ENCODE data around the gene APEX1.
A peak's percentile ranks its signal among the peaks of the same experiment; 100 is the strongest.
"Not testable (repeated sequence)": the region's sequence is repeated elsewhere in the genome, so short reads cannot be mapped to it uniquely, and the experiment has no call there.

APEX1 gene

DNA sequence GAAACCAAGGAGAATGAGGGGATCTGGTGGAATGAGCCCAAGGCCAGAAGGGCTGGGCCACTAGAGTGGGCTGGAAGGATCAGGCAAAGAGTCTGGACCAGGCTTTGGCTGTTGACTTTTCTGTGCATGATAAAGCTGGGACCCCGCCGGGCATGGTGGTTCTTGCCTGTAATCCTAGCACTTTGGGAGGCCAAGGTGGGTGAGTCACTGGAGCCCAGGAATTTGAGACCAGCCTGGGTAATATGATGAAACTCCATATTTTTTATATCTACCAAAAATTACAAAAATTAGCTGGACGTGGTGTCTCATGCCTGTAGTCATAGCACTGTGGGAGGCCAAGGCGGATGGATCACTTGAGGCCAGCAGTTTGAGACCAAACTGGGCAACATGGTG lies 18.7 kb upstream of the APEX1 start:
- no peak for DNase-seq

DNA sequence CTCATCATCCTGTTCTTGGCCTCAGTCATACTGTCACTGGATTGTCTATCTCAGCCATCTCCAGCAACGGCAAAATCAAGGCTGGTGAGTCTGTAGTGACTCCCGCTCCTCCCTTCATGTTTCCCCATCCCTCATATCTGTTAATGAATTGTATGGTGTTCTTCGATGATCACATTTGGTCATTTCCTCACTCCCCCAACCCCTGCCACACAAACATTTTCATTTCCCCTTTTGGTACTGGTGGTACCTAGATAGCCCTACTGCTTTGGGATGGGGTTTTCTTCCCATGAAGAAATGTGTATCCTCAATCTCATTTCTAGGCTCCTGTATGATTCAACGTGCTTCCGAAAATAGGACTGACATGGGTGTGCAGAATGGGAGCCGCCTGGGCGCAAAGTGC lies 16.4 kb upstream of the APEX1 start:
- no peak for DNase-seq

DNA sequence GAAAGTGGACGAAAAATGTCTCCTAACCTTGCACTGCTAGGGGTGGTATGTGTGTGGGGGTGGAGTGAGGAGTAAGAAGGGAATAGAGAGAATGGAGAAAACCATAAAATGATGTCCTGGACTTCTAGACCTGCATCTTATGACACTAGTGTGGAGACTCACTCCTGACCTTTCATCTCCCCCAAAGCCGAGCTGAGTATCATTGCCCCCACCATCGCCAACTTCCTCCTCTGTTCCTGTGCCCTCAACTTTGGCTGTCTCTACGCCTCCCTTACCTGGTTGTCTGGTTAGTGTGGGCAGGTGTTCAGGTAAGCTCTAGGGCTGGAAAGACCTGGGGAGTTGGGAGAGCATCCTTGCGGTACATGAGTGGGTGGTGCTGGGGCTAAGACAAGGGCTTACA lies 14.6 kb upstream of the APEX1 start:
- DNase-seq, result no peak

DNA sequence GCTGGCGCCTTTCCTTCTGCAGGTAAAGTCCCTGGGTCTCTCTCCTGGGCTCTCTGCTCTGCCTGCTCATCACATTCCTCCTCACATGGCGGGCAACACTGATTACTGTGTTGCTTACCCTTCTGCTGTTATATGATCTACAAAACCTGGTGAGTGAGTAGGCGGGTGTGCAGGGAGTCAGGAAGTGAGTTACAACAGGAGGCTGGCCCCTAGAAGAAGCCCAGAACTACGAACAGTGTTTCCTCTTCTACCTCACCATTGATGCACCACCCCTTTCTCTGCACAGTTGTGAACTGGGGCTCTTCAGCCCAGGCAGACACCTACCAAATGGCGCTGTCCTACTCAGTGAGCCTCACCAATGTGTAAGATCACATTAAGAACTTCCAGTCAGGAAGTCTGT lies 14.1 kb upstream of the APEX1 start:
- no peak for DNase-seq

DNA sequence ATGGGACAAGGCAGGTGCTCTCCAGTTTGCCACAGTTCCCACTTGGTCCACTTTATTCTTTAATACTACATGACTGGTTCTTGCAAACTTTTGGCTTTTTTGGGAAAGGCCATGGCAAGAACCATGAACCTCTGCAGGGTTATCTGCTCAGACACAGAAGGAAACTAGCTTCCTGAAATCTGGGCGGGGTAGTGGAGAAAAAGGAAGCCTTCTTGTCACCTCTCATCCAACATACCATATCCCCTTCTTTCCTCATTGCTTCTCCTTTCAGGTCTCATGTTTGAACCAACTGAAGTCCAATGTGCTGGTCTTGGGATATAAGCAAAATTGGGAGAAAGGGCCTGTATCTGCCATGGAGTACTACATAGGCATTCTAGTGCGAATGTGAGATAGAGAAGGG lies 13.6 kb upstream of the APEX1 start:
- DNase-seq, result no peak

DNA sequence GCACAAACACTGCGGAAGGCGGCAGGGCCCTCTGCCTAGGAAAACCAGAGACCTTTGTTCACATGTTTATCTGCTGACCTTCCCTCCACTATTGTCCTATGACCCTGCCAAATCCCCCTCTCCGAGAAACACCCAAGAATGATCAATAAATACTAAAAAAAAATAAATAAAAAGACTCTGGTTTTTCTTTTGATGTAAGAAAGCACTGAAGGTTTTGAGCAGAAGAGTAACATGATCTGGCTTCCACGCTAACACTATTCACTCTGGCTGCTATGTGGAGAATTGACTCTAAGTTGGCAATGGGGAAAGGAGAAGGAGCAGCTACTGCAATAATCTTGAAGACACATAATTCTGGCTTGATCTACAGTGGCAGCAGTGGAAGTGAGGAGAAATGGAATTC lies 11.4 kb upstream of the APEX1 start:
- not testable (repeated sequence) for DNase-seq

DNA sequence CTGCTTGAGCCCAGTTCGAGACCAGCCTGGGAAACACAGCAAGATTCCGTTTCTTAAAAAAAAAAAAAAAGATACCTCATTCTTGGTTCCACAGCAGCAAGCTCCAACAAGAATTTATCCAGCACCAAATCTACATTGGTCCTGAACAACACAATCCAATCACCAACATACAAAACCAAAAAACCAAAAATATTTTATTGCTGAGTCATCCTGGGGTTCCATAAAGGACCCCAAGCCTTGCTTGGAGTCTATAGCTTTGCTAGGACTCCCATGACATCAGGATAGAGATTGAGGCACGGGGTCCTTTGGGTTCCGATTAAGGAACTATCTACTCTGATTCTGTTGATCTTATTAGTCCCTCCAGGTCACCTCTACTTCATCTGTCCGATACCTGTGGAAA lies 8.1 kb upstream of the APEX1 start:
- no peak for DNase-seq

DNA sequence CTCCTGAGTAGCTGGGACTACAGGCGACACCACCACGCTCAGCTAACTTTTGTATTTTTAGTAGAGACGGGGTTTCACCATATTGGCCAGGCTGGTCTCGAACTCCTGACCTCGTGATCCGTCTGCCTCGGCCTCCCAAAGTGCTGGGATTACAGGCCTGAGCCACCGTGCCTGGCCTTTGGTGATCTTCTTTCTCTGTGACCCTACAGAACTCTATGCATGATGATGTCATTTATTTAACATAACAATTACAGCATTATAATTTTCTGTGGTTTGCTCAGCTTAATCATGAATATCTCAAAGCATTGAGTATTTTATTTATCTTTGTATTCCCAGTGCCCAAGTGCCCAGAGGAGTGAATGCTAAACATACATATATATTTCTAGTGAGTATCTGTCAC lies 2.2 kb upstream of the APEX1 start:
- DNase-seq, result not testable (repeated sequence)

DNA sequence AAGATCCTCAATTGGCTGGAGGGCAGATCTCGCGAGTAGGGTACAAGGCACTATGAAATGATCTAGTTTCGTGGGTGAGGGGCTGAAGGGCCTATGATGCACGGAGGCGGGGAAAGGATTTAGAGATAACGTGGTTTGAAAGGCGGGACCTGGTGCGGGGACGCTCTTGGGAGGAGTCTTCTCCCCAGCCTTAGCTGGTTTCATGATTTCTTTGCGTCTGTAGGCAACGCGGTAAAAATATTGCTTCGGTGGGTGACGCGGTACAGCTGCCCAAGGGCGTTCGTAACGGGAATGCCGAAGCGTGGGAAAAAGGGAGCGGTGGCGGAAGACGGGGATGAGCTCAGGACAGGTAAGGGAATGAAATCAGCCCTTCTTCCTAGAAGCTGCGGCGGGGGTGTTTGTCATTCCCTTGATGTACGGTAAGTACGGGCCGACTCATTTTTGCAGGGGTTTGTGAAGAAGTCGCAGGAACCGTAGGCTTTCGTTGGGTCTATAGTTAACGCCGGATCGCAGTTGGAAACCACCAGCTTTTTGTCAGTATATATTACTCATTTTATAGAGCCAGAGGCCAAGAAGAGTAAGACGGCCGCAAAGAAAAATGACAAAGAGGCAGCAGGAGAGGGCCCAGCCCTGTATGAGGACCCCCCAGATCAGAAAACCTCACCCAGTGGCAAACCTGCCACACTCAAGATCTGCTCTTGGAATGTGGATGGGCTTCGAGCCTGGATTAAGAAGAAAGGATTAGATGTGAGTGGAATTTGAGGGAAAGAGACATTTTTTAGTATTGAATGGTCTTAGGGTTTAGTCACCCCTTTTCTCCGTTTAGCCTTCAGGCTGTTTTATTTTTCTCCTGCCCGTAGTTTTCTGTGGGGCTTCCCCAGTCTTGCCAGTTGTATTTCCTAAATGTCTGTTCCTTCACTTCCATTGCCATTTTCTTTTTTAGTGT lies 602 bp downstream of the APEX1 start:
- peak; percentile 98 for DNase-seq

DNA sequence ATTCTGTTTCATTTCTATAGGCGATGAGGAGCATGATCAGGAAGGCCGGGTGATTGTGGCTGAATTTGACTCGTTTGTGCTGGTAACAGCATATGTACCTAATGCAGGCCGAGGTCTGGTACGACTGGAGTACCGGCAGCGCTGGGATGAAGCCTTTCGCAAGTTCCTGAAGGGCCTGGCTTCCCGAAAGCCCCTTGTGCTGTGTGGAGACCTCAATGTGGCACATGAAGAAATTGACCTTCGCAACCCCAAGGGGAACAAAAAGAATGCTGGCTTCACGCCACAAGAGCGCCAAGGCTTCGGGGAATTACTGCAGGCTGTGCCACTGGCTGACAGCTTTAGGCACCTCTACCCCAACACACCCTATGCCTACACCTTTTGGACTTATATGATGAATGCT lies 1.9 kb downstream of the APEX1 start:
- no peak for DNase-seq

DNA sequence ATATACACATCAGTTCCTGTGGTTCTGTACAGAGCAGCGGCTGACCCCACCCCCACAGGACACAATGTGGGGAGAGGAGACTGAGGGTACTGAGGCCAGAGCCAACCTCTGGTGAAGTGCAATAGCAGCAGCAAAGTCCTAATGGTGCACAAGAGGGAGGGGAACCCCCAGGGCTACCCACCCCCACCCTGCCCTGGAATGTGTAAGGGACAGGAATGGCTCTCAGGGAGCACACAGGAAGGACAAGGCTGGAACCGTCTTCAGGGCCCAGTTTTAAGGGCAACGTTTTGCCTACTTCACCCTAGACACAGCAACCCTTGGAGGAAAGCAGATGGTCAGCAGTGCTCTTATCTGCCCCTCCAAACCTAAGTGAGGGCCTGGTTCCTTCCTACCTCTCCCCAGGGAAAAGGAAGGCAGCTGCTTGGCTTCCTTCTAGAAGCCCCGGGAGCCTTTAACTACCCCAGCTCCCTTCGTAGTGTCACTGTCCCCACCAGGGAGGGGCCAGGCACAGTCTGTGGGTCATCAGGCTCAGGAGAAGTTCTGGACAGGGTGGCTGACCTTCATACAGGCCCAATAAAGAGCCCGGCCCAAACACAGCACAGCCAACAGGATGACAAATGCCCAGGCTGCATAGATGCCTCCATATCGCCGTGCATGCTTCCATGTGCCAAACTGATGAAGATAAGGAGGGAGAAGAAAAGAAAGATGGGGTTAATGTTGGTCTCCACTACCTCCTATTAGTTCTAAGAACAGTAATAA lies 3.2 kb downstream of the APEX1 start:
- DNase-seq, result no peak

DNA sequence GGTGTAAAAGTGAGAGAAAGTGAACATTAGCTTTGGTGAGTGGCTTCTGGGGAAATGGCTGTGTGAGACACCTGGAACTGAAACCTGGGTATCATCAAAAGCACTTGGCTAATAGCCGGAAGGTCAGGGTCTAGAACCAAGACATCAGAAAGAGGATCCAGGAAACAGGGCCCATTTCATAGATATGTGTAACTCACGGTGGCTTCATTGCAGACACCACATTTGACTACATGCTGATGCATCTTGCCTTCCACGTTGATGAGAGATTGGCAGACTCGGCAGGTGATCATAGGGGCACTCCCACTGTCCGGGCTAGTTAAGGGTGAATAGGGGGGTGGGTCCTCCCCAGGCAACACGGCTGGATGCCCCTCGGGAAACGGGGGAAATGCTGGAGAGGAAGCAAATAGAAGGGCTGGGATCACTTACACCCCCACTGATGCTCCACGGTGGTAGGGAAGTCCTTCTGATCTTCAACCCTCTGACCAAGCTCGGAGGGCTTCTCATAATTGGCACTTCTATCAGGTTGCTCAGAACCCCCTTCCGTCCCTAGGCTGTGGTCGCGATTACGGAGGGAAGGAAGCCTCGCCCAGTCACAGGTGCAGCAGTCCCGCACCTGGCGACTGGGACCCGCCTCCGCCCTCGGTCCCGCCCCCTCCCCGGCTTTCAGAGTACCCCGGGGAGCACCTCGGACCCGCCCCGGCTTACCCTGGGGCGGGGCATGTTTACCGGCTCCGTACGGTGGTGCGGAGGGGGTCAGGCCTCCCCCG lies 5.6 kb downstream of the APEX1 start:
- no peak for DNase-seq

DNA sequence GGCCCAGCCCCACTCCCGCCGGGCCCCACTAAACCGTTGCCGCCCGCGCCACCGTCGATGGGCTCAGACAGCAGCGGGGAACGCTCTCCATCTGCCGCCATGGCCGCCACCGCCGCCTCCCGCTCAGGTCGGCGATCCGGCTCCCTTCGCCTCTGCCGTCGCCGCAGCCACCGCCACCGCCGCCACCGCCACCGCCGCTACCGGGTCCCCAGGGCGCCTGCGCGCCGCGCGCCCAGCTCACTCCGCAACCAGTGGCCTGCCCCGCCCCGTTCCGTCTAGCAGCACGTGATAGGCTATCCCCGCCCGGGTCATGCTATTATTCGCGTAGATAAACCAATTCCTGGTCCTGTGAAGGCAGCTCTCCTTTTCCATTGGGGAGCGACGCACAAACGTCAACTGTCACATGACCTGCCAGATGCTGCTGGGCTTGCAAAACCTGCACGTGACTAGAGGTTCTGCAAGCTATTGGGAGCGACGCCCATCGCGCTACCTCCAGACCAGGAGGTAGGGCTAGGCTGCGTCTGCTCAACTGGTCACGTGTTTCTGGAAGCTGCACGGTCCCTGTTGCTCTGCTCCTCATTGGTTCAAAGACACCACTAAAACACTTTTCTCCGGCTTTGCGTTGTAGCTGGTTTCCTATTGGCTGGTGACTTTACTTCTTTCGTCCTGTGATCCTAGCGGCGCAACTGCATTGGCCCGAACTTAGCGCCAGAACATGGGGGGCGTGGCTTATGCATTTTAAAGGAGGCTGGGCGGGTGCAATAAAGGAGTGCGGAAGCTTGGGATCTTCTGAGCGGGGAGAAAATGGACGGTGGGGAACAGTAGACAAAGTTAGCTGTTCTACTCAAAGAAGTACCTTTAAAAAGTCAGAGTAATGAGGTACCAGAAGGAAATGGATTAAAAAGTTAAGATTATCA lies 6.5 kb downstream of the APEX1 start, which contains the start of gene PIP4P1:
TSS of gene PIP4P1 (minus strand) at position 210 of the 917 bp plus-strand sequence. CDS start at position 101, 109 bp downstream.
- DNase-seq, result peak; percentile 100

DNA sequence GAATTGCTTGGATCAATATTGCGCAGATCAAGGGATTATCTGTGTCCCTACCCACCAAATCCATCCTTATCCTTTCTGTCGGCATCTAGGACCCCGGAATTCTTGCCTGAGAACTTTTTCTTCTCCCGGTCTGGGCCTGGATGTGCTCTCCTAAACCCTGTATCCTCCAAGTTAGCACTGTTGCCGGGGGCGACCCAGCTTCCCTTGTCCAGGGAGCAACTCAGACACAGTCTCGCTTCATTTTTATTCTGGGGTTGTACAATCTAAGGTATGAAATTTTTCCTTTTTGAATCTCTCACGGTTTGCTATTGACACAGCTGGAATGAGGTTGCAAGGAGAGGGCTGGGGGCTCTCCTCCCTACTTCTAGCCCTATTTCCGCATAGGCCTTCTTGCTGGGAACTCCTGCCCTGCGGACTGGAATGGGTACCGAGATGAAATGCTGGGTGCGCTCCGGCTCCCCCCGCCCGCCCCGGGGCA lies 13.8 kb downstream of the APEX1 start:
- no peak for DNase-seq

DNA sequence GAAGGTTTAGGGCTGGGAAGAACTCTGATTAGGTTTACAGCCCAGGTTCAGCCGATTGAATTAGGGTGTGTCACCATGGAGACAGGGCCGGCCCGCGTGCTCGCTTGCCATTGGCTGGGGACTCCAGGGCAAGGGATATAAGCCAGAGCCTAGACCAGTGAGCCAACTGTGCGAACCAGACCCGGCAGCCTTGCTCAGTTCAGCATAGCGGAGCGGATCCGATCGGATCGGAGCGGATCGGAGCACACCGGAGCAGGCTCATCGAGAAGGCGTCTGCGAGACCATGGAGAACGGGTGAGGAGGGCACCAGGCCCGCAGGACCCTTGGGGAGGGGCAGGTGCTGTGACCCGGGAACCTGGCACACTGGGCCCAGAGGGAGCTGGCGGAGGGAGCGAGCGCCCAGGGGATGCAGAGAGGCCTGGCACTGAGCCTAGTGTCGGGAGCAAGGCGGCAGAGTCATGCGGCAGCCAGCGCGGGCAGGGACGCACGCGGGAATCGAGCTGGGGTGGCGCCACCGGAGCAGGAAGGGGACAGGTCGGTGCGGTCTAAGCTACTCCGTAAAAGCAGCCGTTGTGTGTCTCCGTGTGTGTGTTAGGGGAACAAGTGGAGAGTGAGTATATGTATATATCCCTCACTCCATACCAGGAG lies 14.3 kb downstream of the APEX1 start, which contains the start of gene PNP:
TSS of gene PNP (plus strand) at position 165 of the 648 bp plus-strand sequence. CDS start at position 284, 119 bp downstream.
- DNase-seq, result peak; percentile 83

DNA sequence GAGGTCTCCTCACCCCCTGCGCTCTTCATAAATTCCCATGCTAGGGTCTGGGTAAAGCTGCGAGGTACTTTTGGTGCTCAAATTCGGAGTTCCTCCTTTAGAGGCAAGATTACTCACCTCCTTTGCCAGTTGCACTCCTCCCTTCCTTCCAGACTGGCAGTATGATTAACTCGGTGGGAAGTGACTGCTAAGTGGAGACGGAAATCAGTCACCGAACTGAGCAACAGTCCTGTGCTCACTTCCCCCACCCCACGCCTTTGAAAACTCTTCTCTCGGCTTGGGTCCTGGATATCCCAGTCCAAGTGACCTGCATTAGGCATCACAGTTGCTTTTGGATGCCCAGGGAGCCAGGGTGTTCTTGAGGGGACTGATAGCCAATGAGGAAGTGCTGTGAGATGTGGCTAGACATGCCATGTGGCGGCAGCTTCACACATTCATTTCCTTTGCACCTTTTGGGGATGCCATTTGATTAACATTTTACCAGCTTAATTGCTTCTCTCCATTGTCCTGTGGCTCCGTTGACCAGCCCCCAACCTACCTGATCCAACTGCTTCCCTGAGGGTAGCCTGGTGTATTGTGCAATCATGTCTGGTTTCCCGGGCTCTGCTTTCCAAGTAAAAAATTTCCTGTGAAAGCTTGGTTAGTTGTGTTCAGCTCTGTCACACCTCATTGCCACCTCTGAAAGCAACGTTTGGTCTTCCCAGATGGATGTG lies 15.0 kb downstream of the APEX1 start:
- DNase-seq, result peak; percentile 71

DNA sequence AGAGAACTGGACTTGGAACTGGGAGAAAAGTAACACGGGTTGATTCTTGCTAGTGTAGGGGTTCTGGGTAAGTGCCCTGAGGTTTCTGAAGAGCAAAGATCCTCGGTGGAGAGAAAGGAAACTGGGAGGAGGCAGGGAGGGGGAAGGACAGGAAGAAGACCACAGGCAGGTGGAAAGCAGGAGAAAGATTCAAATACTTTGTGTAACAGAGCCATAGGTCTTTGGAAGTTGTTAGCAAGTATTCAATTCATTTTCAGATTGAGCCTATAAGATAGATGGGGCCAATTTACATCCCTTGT lies 15.5 kb downstream of the APEX1 start:
- DNase-seq, result peak; percentile 25

DNA sequence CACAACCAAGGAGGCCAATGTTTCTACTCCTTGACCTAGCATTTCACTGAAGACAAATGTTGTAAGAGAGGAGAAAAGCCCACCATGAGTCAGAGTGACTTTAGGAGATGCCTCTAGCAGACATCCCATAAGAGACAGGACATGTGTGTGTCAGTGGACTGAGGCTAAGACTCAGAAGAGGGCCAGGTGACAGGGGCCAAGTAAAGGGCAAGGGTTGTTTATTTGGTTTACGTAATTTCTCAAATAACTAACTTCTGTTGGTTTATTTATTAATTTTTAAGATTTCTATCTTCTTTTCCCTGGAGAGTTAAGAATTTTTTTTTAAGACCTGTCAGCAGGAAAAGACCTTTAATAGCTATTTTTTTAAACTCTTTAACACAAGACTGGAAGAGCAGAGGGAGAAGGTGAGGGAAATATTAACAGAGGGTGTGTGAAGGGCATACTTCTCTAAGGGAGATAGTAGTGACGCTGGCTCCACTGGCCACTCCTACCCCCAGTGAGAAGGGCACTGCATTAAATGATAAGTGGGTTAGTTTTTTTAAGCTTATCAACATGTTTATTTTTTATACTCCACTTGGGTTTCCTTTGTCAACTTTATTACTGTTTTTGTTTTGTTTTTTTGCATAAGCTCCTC lies 17.6 kb downstream of the APEX1 start:
- DNase-seq, result no peak

DNA sequence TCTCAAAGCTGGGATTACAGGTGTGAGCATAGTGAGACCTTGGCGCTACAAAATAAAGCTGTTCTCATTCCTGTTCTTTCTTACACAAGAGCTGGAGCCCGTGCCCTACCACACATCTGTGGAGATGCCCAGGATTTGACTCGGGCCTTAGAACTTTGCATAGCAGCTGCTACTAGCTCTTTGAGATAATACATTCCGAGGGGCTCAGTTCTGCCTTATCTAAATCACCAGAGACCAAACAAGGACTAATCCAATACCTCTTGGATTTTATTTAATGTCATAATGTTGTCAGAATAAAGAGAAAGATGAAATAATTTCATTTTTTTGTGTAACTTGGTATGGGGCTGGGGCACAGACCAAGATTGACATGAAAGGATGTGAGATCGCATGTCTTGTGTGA lies 21.8 kb downstream of the APEX1 start:
- no peak for DNase-seq

DNA sequence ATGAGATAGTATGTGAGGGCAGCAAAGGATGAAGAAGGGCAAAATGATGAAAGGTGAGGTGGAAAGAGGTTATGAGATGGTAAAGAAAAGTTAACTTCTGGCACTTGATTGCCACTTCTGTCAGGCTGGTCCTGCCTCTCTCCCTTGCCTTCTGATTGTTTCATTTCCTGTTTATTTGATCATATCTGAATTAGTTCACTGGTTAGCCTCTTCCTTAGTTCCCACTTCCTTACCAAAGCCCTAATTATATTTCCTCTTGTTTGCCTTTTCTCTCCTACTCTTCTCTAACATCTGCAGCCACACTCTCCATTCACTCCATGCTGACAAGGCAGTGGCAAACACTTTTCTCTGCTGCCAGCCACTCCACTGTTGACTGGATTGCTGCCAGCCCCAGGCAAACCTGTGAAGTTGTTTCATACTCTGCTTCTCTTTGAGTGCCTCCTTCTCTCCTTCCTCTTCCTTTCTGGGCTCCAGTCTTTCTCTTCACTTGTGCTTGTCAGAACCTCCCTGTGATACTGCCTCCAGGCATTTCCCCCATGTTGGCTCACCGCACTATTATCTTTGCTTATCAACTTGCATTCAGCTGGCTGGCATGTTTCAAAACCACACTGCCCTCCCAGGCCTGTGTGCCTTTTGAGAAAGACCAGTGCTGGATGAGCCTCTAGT lies 22.3 kb downstream of the APEX1 start:
- DNase-seq, result peak; percentile 12

All from kidney glomerular epithelial cell (primary cell).